SW480 (cell line): ENCODE results near the gene NME8.
A peak's percentile ranks its signal among the peaks of the same experiment; 100 is the strongest.

Source experiments
- DNase-seq: peaks from one replicate; pipeline ENCODE4 v3.0.0-alpha.2; 2016; ENCODE audit warnings: low spot score

Gene NME8

GRCh38 chr7:37933018-37933566 is 84.7 kb downstream of the NME8 start:
- no peak for DNase-seq

GRCh38 chr7:37942934-37943610 is 94.7 kb downstream of the NME8 start:
- DNase-seq: peak; percentile 99

GRCh38 chr7:37943905-37944736 is 95.7 kb downstream of the NME8 start:
- DNase-seq: peak; percentile 74

GRCh38 chr7:37944737-37945054 is 96.3 kb downstream of the NME8 start:
- no peak for DNase-seq

- no peak for DNase-seq
These were observed 96.9 kb downstream of the NME8 start for GRCh38 chr7:37945336-37945735.

GRCh38 chr7:37947138-37947940 is 98.9 kb downstream of the NME8 start:
- no peak for DNase-seq

GRCh38 chr7:37947941-37948210 is 99.5 kb downstream of the NME8 start:
- DNase-seq: no peak
